ENCODE results near the gene SZRD1.
A peak's percentile ranks its signal among the peaks of the same experiment; 100 is the strongest.

SZRD1 gene

DNA sequence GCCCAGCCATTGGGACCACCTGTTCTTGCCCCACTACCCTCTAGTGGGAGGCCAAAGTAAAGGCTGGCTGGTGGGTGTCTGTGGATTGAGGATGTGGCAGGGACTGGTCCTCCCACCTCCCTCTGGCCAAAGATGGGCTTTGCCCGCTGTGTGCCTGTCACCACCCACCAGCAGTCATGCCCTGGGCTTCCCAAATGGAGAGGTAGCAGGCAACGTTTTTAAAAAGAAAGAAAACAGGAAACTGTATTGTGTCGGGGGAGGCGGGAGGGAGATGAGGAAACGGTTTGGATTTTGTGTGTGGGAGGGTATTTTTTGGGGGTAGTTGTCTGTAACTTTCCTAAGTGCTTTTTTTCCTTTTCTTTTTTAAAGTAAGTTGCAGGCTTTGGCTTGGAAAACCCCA, 30.1 kb downstream of the SZRD1 start:
- Mint-ChIP-seq H3K27ac (peak overlapping the region; percentile 90), H3K9me3 (no peaks in the 10 kb centered on the region), H3K27me3 (no peaks in the 10 kb centered on the region), H3K4me1 (peaks cover 34 to 47% of the 10 kb centered on the region in 2 donors), H3K36me3 (peaks cover 40 to 59% of the 10 kb centered on the region in 2 donors), H3K4me3 (no peak overlapping the region)
- ATAC-seq (replicated peaks), result no peak
- DNase-seq, result no peak

DNA sequence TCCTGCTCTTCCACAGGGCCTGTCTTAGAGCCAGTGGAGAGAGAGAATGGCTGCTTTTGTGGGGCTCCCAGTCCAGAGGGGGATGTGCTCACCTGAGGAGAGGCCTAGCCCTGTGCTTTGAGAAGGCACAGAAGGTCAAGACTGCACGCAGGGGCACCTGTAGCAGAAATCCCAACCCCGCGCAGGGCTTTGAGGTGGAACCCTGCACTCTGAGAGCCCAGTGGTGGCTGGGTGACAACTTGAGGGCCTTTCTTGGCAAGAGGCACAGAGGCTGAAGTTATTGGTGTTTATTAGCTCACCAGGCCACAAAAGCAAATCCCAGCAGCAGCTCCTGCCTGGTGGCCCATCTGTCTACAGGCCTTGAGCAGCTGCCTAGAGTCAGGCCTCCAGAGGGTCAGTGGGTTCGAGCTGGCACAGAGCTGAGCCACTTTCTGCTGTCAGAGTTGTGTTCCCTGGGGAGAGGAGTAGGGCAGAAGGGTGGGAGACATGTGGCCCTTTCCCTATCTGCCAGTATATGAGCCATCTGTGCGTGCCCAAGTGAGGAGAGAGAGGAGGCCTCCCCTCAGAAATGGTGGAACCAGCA, 31.4 kb downstream of the SZRD1 start:
- H3K27ac Mint-ChIP-seq, result peak overlapping the region; percentile 90
- peaks cover 31 to 46% of the 10 kb centered on the region in 2 donors for H3K36me3 Mint-ChIP-seq
- ATAC-seq (replicated peaks), result no peak

DNA sequence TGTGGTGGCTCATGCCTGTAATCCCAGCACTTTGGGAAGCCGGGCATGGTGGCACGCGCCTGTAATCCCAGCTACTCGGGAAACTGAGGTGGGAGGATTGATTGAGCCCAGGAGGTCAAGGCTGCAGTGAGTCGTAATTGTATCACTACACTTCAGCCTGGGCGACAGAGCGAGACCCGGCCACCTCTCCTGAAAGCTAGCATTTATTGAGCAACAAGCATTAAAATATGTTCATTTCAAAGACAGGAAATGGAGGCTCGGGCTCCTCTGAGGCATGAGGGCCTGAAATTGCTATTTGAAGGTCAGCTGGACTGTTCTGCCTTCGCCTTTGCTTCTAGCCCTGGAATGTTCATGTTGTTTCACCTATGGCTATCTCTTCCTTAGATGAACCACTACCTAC, 35.7 kb downstream of the SZRD1 start:
- no peaks in the 10 kb centered on the region for H3K27me3 Mint-ChIP-seq
- peaks cover 7 to 12% of the 10 kb centered on the region in 2 donors for H3K4me1 Mint-ChIP-seq
- H3K36me3 Mint-ChIP-seq, result peaks cover 19 to 26% of the 10 kb centered on the region in 2 donors
- no peak for DNase-seq
- no peak overlapping the region for H3K27ac Mint-ChIP-seq
- H3K4me3 Mint-ChIP-seq, result no peak overlapping the region
- no peaks in the 10 kb centered on the region for H3K9me3 Mint-ChIP-seq
- ATAC-seq (replicated peaks), result no peak

More for the DNA sequence above, 31.4 kb downstream of the SZRD1 start:
- H3K4me1 Mint-ChIP-seq, result peaks cover 21 to 34% of the 10 kb centered on the region in 2 donors
- no peaks in the 10 kb centered on the region for H3K9me3 Mint-ChIP-seq
- no peaks in the 10 kb centered on the region for H3K27me3 Mint-ChIP-seq
- DNase-seq, result no peak
- no peak overlapping the region for H3K4me3 Mint-ChIP-seq

DNA sequence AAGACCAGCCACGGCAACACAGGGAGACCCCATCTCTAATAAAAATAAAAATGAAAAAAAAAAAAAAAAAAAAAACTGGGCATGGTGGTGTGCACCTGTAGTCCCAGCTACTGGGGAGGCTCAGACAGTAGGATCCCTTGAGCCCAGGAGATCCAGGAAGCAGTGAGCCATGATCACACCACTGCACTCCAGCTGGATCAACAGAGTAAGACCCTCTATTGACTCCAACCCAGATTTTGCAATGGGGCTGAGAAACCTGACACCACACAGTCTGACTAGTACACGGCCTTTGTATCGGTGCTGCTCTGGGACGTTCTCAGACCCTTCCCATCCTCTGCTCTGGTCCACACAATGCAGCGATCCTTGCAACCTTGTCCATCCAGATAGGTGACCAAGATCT, 38.4 kb downstream of the SZRD1 start:
- Mint-ChIP-seq H3K27ac (no peak overlapping the region), H3K4me3 (no peak overlapping the region), H3K27me3 (peaks cover 0 to 3% of the 10 kb centered on the region in 2 donors), H3K4me1 (peaks cover 0 to 2% of the 10 kb centered on the region in 2 donors), H3K36me3 (peaks cover 4% of the 10 kb centered on the region in 2 donors), H3K9me3 (no peaks in the 10 kb centered on the region)
- ATAC-seq (replicated peaks) (no peak), DNase-seq (no peak)

DNA sequence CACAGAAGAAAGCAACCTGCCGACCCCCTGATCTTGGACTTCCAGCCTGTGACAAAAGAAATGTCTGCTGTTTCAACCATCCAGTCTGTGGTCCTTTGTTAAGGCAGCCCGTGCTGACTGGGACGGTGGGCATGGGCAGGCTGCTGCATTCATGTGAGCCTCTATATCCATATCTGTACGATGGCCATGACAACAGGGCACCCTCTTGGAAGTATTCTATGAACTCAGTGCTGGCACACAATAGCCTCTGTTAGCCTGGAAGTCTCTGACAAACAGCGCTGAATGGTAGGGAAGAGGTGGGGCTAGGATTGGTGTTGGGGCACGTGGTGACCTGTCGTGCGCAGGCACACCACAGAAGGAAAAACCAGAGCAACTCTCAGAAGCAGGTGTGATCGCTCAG, 39.8 kb downstream of the SZRD1 start:
- H3K4me1 Mint-ChIP-seq, result peaks cover 0 to 2% of the 10 kb centered on the region in 2 donors
- peaks cover 0 to 4% of the 10 kb centered on the region in 2 donors for H3K36me3 Mint-ChIP-seq
- H3K4me3 Mint-ChIP-seq, result no peak overlapping the region
- ATAC-seq (replicated peaks) (no peak), DNase-seq (no peak)
- peaks cover 2 to 6% of the 10 kb centered on the region in 2 donors for H3K27me3 Mint-ChIP-seq
- peak overlapping the region; percentile 66 for H3K27ac Mint-ChIP-seq
- H3K9me3 Mint-ChIP-seq, result no peaks in the 10 kb centered on the region

DNA sequence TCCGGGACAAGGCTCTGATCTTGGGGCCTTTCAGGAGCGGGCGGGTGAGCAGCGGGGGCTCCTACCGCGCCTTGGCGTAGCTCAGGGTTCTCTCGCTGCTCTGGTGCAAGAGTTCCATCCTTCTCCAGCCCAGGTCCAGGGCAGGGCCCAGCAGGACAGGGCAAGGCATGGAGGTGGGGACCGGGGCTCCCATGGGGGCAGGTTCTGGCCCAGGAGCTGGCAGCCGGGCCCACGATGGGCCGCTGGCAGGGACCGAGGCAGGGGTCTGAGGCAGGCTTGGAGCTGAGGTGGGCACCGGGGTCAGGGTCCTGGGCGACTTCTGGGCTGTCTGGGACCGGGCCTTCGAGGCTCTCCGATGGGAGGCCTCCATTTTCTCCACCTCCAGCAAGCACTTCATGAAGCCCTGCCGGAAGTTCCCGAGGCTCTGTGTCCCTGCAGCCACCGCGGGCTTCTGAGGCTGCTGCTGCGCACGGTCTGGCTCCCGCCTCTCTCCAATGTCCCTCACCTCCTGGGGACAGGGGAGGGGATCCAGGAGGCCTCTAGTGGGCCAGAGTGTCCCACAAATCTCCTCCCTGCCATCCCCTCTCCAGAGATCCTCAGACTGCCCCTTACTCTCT, 42.6 kb downstream of the SZRD1 start:
- no peak for DNase-seq
- Mint-ChIP-seq H3K27ac (no peak overlapping the region), H3K9me3 (no peaks in the 10 kb centered on the region), H3K4me1 (peaks cover 0 to 5% of the 10 kb centered on the region in 2 donors), H3K4me3 (no peak overlapping the region), H3K36me3 (peaks cover 0 to 2% of the 10 kb centered on the region in 2 donors), H3K27me3 (peaks cover 12 to 14% of the 10 kb centered on the region in 2 donors)
- ATAC-seq (replicated peaks), result no peak

DNA sequence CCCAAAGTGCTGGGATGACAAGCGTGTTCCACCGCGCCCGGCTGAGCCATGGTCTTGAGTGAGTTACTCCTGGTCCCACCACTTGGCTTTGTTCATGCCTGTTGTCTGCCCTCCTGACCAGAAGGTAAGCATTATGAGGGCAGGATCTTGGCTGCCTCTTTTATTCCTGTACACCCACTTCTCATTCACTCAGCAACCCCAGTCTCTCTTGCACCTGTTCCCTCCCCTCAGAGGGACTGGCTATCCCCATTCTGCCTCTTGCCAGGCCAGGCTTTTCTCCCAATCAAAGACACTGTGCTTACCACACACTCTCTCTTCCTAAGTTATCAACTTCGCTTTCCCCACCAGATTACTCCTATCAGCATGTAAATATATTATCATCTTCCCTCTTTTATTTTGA, 43.8 kb downstream of the SZRD1 start:
- Mint-ChIP-seq H3K9me3 (no peaks in the 10 kb centered on the region), H3K27ac (no peak overlapping the region), H3K36me3 (no peaks in the 10 kb centered on the region), H3K4me3 (no peak overlapping the region), H3K27me3 (peaks cover 12 to 14% of the 10 kb centered on the region in 2 donors), H3K4me1 (peaks cover 0 to 5% of the 10 kb centered on the region in 2 donors)
- DNase-seq (no peak), ATAC-seq (replicated peaks) (no peak)

DNA sequence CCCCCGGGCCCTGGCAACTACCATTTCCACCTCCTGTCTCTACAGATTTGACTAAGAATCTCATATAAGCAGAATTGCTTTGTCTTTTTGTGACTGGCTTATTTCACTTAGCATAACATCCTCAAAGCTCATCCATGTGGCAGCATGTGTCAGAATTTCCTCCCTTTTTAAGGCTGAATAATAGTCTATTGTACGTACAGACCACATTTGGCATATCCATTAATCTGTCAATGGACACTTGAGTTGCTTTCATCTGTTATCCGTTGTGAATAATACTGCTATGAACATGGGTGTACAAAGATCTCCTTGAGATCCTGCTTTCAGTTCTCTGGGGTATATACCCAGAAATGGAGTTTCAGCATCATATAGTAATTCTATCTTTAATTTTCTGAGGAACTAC, 46.1 kb downstream of the SZRD1 start:
- Mint-ChIP-seq H3K9me3 (no peaks in the 10 kb centered on the region), H3K27ac (peak overlapping the region; percentile 16), H3K4me3 (no peak overlapping the region), H3K4me1 (peaks cover 0 to 8% of the 10 kb centered on the region in 2 donors), H3K36me3 (no peaks in the 10 kb centered on the region), H3K27me3 (peaks cover 12 to 19% of the 10 kb centered on the region in 2 donors)
- ATAC-seq (replicated peaks) (no peak), DNase-seq (no peak)

DNA sequence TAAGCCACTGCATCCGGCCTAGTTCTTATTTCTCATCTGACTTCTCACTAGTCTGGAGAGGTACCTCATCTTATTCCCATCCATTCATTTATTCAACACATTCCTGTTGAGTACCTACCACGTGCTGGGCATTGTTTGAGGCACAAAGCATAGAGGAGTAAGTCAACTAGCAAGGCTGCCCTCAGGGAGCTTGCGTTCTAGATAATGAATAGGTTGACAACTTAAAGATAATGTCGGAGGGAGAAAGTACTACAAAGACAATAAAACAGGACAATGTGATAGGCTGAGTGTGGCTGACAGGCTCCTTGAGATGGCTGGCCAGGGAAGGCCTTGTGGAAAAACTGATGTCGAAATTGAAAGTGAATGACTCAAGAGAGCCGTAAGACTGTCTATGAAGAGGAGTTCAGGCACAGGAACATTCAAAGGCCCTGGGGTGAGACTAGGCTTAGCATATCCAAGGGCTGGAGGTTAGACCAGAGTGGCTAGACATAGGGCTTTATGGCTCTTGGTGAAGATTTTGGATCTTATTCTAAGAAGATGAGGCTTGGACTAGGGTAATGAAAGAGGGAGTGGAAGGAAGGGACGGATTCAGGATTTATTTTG, 51.9 kb downstream of the SZRD1 start:
- no peak overlapping the region for H3K4me3 Mint-ChIP-seq
- H3K4me1 Mint-ChIP-seq, result peaks cover 19 to 25% of the 10 kb centered on the region in 2 donors
- DNase-seq, result no peak
- H3K27ac Mint-ChIP-seq, result no peak overlapping the region
- peaks cover 0 to 20% of the 10 kb centered on the region in 2 donors for H3K27me3 Mint-ChIP-seq
- no peak for ATAC-seq (replicated peaks)
- no peaks in the 10 kb centered on the region for H3K9me3 Mint-ChIP-seq
- no peaks in the 10 kb centered on the region for H3K36me3 Mint-ChIP-seq

DNA sequence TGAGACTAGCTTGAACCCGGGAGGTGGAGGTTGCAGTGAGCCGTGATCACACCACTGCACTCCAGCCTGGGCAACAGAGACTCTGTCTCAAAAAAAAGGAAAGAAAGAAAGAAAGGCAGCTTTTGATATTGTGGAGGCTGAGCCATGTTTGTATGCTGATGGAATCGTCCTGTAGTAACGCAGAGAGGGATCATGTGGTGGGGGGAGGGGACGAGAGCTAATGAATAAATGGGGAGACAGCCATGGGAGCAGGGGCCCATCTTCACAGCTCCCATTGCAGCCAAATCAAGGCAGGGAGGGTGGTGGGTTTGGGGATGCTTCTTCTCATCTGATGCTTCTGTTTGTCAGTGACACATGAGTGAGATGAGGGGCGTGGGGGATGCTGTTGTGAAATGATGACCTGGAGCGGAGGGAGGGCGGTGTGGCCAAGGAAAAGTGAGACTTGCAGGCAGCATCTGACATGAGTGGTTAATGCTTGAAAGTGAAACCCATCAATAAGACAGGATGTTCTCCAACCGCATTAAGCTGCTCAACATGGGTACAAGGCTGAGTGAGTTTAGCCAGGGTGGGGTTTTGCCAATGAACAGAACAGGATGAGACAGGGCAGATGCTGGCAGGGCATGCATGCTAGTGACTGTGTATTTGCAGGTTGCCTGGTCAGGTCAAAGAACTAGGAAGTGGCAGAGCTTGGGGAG, 53.5 kb downstream of the SZRD1 start:
- Mint-ChIP-seq H3K27ac (peak overlapping the region; percentile 89), H3K4me1 (peaks cover 19 to 25% of the 10 kb centered on the region in 2 donors), H3K9me3 (no peaks in the 10 kb centered on the region), H3K27me3 (peaks cover 0 to 20% of the 10 kb centered on the region in 2 donors), H3K4me3 (peak overlapping the region in 1 of 2 donors; percentile 11), H3K36me3 (no peaks in the 10 kb centered on the region)
- peak; percentile 88 to 98 for ATAC-seq (replicated peaks)
- peak; percentile 33 for DNase-seq

DNA sequence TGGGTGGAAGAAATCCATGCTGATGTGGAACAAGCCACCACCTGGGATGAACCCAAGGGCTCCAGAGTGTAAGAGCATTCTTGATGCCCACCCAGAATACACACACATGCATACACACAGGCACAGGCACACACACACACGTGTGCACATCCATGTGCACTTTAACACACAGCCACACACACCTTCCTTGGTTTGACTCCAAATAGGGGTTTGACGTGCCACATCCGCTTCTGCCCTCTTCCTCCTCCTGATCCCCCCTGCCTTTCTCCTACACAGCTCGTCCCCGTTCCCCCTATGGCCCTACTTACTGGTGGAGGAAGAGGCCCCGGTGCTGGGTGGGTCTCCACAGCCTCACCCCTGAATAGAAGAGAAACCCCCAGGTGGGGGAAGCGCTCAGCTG, 54.2 kb downstream of the SZRD1 start:
- DNase-seq, result no peak
- H3K27ac Mint-ChIP-seq, result peak overlapping the region; percentile 89
- peak in 1 of 2 donors; percentile 6 for ATAC-seq (replicated peaks)
- no peaks in the 10 kb centered on the region for H3K9me3 Mint-ChIP-seq
- H3K27me3 Mint-ChIP-seq, result peaks cover 0 to 20% of the 10 kb centered on the region in 2 donors
- no peaks in the 10 kb centered on the region for H3K36me3 Mint-ChIP-seq
- no peak overlapping the region for H3K4me3 Mint-ChIP-seq
- H3K4me1 Mint-ChIP-seq, result peaks cover 19 to 25% of the 10 kb centered on the region in 2 donors

DNA sequence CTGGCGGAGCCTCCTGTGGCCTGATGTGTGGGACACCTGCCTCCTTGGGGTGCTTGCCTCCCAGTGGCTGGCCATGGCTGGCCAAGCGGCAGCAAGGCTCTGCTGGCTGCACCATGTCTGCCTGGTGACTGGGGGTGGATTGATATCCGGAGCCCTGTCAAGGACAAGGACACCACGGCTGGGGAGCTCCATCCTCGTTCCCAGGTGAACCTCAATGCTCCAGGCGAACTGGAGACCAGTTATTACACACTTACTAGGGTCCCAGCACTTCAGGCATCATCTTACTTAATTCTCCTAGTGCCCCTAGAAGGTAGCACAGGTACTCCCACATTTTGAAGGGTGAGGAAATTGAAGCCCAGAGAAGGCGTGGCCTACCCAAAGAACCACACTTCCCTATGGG, 55.0 kb downstream of the SZRD1 start:
- Mint-ChIP-seq H3K4me1 (peaks cover 19 to 25% of the 10 kb centered on the region in 2 donors), H3K9me3 (no peaks in the 10 kb centered on the region), H3K27me3 (peaks cover 0 to 20% of the 10 kb centered on the region in 2 donors), H3K27ac (no peak overlapping the region), H3K4me3 (no peak overlapping the region), H3K36me3 (no peaks in the 10 kb centered on the region)
- DNase-seq (no peak), ATAC-seq (replicated peaks) (no peak)

DNA sequence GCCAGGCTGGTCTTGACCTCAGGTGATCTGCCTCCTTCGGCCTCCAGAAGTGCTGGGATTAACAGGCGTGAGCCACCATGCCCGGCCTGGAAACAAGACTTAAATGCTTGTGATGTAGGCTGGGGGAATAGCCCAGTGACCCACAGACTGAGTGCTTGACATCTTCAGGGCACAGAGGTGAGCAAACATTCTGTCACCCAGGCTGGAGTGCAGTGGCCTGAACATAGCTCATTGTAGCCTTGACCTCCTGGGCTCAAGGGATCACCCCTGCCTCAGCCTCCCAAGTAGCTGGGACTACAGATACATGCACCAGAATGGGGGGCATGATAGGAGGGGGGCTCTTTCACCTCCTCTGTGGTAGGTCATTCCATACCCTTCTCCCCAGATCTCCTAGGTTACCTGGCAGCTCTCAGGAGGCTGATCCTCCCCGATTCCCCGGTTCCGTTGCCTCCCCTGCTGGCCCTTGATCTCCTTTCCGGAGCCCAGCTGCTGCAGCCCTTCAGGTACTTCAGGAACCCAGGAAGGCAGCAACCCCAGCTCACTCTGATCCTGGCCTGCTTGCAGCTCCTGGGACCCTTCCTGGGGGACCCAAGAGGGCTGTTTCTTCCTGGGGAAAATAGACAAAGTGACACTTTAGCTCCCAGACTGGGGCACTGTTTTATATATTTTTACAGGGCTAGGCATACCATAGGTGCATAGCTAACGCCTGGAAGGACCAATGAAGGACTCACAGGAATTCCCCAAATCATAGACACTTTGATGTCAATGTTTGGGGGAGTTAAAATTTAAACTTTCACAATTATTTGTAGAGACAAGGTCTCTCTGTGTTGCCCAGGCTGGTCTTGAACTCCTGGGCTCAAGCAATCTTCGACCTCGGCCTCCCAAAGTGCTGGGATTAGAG, 58.3 kb downstream of the SZRD1 start:
- DNase-seq (no peak), ATAC-seq (replicated peaks) (no peak)
- peaks cover 10 to 12% of the 10 kb centered on the region in 2 donors for H3K4me1 Mint-ChIP-seq
- no peaks in the 10 kb centered on the region for H3K9me3 Mint-ChIP-seq
- H3K27ac Mint-ChIP-seq, result no peak overlapping the region
- H3K36me3 Mint-ChIP-seq, result no peaks in the 10 kb centered on the region
- peaks cover 0 to 5% of the 10 kb centered on the region in 2 donors for H3K27me3 Mint-ChIP-seq
- H3K4me3 Mint-ChIP-seq, result no peak overlapping the region

DNA sequence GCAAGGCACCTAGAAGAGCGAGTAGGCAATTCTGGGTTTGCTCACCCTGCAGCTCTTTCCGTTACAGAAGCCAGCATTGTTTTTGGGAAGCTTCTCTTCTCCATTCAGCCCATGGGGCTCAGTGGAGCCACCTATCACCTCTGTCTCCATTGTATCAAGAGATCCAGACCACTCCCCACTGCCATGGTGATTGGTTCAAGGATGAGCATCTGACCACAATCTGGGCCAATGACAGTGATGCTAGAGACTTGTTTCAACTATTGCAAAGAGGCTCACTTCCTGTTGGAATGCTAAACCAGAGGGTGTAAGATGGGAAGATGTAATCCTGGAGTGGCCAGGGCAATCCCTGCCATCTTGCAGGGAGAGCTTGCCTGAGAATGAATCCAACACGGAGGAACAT, 63.6 kb downstream of the SZRD1 start:
- H3K4me3 Mint-ChIP-seq, result no peak overlapping the region
- no peaks in the 10 kb centered on the region for H3K36me3 Mint-ChIP-seq
- no peak overlapping the region for H3K27ac Mint-ChIP-seq
- peaks cover 6 to 11% of the 10 kb centered on the region in 2 donors for H3K27me3 Mint-ChIP-seq
- H3K4me1 Mint-ChIP-seq, result peaks cover 6 to 7% of the 10 kb centered on the region in 2 donors
- peaks cover 0 to 1% of the 10 kb centered on the region in 2 donors for H3K9me3 Mint-ChIP-seq
- no peak for ATAC-seq (replicated peaks)
- DNase-seq, result no peak

Measured in stimulated activated naive B cell treated with anti-CD40 and anti-IgM and Interleukin-4, amounts not matched to agents 10 μg/mL and 1 μg/mL and 100 μg/mL, for 72 hours (primary cell).